Naive B cell (primary cell): ENCODE results near the gene TUBA1B. TPM values are rescaled to one million over a fixed set of nuclear protein-coding genes. Genes with fewer than 3 reads are reported as not detected.

Experiments used
- ATAC-seq, 2 donors: fragments of 150-1000 bp; cut with Tn5 transposase; 2 replicates each; pipeline ENCODE4 v1.10.0; 2021; ENCODE audit warnings: low read depth in 2 of 2, mild to moderate bottlenecking in 2 of 2, moderate library complexity in 2 of 2
- DNase-seq: peaks from one replicate; pipeline ENCODE4 v3.0.0; 2022
- H3K27ac Mint-ChIP-seq, 6 donors: one replicate each; pipeline ENCODE4 v1.8.0; 2020 to 2022; ENCODE audit warnings: mild to moderate bottlenecking in 6 of 6, mixed read lengths in 6 of 6, moderate library complexity in 5 of 6, inconsistent platforms in 2 of 6
- H3K27me3 Mint-ChIP-seq, 3 donors: one replicate each; pipeline ENCODE4 v1.8.0; 2021 to 2022; ENCODE audit warnings: mixed read lengths in 3 of 3, mild to moderate bottlenecking in 1 of 3
- H3K36me3 Mint-ChIP-seq, 2 donors: one replicate each; pipeline ENCODE4 v1.8.0; 2020 to 2022; ENCODE audit warnings: mixed read lengths in 2 of 2, inconsistent platforms in 1 of 2, mild to moderate bottlenecking in 1 of 2
- H3K4me1 Mint-ChIP-seq, 3 donors: one replicate each; pipeline ENCODE4 v1.8.0; 2020 to 2022; ENCODE audit warnings: mixed read lengths in 3 of 3, inconsistent platforms in 1 of 3, mild to moderate bottlenecking in 1 of 3, moderate library complexity in 1 of 3
- H3K4me3 Mint-ChIP-seq, 8 donors: one replicate each; pipeline ENCODE4 v1.8.0; 2020 to 2022; ENCODE audit warnings: mild to moderate bottlenecking in 8 of 8, mixed read lengths in 8 of 8, moderate library complexity in 8 of 8, inconsistent platforms in 2 of 8
- H3K9me3 Mint-ChIP-seq, 7 donors: one replicate each; pipeline ENCODE4 v1.8.0; 2020 to 2022; ENCODE audit warnings: mixed read lengths in 7 of 7, mild to moderate bottlenecking in 5 of 7, inconsistent platforms in 2 of 7, moderate library complexity in 1 of 7
- polyA plus RNA-seq, 6 donors: library from polyadenylated mRNA; unstranded; fragments of 300-500 nt; fragmentation: Illumina TruSeq; gene quantifications; one replicate each; pipeline ENCODE4 v1.2.3, GENCODE V29; 2021; ENCODE audit warnings: low read depth in 6 of 6

TUBA1B gene
- polyA plus RNA-seq, 6 donors from 2014 or later, result 355 to 614 (median 402) TPM

DNA sequence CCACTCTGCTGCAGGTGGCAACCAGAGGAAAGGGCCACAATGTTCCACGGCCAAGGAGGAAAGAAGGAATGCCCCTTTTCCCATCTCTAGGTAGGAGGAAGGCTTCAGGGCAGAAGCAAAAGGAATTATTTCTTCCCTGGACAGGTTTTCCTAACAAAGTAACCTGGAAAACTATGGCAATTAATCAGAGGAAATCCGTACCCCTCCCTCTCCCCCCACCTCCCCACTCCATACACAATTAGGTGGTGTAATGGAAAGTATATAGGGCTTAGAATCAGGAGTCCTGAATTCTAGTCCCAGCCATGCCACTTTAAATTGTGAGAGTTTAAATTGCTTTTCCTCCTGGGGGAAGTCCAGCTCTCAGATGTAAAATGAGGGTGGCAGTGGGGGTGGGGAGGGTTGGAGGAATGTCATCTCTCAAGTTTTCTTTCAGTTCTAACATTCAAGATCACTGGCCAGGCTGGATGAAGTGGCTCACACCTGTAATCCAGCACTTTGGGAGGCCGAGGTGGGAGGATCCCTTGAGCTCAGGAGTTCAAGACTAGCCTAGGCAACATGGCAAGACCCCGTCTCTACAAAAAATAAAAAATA is 38.3 kb downstream of the TUBA1B start:
- H3K27me3 Mint-ChIP-seq, result peaks cover 52 to 69% (median 64%) of the 10 kb centered on the region in 3 donors
- H3K9me3 Mint-ChIP-seq, result no peaks in the 10 kb centered on the region
- H3K27ac Mint-ChIP-seq, result peak overlapping the region in 1 of 6 donors; percentile 89
- peak overlapping the region in 3 of 8 donors; percentile 28 to 56 (median 32) for H3K4me3 Mint-ChIP-seq
- peaks cover 38 to 58% (median 52%) of the 10 kb centered on the region in 3 donors for H3K4me1 Mint-ChIP-seq
- peaks cover 0 to 16% of the 10 kb centered on the region in 2 donors for H3K36me3 Mint-ChIP-seq
- ATAC-seq (no peak), DNase-seq (no peak)

DNA sequence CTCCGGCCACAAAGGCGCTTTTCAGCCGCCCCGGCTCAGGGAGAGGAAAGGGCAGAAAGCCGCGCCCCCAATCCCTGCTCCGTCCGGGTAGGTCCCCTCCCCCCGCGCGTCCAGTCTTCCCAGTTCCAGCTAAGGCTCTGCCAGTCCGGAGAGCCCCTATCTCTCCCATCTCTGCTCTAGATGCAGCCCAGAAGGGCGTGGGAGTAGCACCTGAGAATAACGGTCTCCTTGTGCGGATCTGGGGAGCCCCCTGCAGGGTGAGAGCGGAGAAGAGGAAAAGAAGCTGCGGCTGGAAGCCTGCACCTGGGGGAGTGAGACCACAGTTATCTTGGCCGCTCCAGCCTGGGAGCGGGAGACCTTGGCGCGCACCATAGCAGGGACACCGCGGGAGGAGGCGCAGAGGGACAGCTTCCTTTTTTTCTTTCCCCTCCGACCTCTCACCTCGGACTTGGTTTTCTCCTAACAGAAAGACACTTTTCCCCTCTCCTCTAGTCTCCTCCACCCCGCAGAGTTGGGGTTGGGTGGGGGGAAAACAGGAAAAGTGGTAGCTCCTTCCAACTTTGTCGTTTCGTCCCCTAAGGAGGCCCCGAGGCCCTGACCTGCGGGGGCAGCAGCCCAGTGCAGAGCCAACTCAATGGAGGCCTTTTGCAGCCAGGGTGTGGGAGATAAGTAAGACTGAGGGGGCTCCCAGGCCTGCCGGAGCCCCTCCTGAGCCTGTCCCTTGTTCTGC is 38.9 kb downstream of the TUBA1B start:
- peak; percentile 45 to 58 for ATAC-seq
- Mint-ChIP-seq H3K9me3 (no peaks in the 10 kb centered on the region), H3K36me3 (peaks cover 0 to 16% of the 10 kb centered on the region in 2 donors)

GRCh38 chr12:49091836-49092085 is 39.4 kb downstream of the TUBA1B start:
- Mint-ChIP-seq H3K4me3 (peak overlapping the region in 6 of 8 donors; percentile 17 to 81 (median 58)), H3K36me3 (peaks cover 0 to 16% of the 10 kb centered on the region in 2 donors), H3K27ac (peak overlapping the region in 3 of 6 donors; percentile 33 to 70 (median 44)), H3K9me3 (no peaks in the 10 kb centered on the region), H3K4me1 (peaks cover 39 to 59% (median 53%) of the 10 kb centered on the region in 3 donors), H3K27me3 (peaks cover 55 to 69% (median 64%) of the 10 kb centered on the region in 3 donors)
- ATAC-seq (no peak), DNase-seq (no peak)

More for the DNA sequence above, 38.9 kb downstream of the TUBA1B start:
- Mint-ChIP-seq H3K4me3 (peak overlapping the region in 7 of 8 donors; percentile 17 to 84 (median 59)), H3K27me3 (peaks cover 52 to 69% (median 64%) of the 10 kb centered on the region in 3 donors), H3K4me1 (peaks cover 39 to 59% (median 53%) of the 10 kb centered on the region in 3 donors), H3K27ac (peak overlapping the region in 4 of 6 donors; percentile 33 to 89 (median 53))
- DNase-seq, result peak; percentile 49

DNA sequence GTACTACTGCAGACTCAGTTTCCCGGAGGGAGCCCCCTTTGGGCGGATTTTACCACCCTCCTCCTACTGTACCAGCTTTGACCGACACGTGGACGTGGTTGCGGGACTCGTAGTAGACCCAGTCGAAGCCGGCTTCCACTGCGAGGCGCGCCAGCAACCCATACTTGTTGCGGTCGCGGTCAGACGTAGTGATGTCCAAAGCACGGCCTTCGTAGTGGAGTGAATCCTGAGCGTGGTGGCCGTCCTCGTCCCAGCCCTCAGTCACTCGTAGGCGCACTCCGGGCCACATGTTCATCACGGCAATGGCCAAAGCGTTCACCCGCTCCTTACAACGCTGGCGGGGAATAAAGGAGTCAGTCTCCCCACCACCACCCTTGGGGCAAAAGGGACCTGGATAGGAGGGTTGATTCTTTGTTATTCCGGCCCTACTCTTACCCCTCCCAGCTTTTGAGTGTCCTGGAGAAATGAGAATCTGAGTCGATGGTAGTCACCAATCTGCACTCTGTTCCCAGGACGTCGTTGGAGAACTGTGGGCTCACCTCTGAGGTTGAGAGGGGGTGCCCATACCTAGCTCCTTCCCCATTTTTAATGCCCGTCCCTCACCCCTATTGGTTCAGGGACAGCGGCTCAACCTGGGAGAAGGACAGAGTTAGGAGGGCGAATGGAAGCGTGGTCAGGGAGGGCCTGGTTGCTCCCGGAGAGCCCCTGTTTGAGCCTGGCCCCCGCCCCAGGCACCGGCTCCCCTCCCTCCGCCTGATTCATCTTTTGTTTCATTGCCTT is 39.9 kb downstream of the TUBA1B start:
- Mint-ChIP-seq H3K36me3 (peaks cover 0 to 11% of the 10 kb centered on the region in 2 donors), H3K4me3 (peak overlapping the region; percentile 56 to 81 (median 68)), H3K27ac (peak overlapping the region in 4 of 6 donors; percentile 44 to 92 (median 66)), H3K4me1 (peaks cover 39 to 59% (median 53%) of the 10 kb centered on the region in 3 donors), H3K9me3 (no peaks in the 10 kb centered on the region), H3K27me3 (peaks cover 60 to 69% (median 64%) of the 10 kb centered on the region in 3 donors)
- DNase-seq (no peak), ATAC-seq (no peak)

DNA sequence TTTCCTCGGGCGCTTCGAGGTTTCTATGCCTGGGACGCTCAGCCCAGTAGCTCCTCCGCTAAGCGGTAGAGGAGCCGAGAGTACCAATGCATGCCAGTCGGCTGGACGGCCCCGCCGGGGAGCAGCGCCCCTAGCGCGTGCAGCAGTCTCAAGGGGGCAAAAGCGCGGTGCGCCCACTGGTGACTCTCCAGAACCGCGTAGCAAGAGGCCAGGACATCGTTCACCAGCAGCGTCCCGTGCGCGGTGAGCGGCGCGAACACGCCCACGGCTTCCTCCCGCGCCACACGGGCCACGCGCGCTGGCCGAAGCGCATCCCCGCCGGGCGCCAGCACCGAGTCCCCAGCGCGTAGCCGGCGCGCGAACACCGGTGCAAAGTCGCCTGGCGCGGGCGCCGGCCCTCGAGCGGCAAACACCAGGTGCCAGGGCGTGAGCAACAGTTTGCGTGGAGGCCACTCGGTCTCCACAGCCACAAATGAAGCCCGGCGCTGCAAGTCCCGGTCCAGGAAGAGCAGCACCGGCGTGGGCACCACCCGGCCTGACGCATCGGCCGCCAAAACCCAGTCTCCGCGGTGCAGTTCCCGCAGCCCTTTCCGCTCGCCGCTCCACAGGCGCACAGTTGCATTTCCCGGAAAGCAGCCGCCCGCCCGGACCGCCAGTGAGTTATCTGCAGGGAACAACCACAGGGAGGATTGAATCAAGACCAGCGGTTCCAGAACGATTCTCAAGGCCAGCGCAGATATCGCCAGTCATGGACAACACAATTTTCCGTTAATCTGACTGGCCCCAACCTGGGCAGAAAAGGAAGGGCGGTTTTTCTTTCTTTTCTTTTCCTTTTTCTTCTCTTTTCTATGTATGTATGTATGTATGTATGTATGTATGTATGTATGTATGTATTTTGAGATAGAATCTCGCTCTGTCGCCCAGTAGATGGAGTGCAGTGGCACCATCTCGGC is 41.1 kb downstream of the TUBA1B start:
- peak; percentile 35 to 49 for ATAC-seq
- Mint-ChIP-seq H3K27ac (peak overlapping the region; percentile 38 to 92 (median 69)), H3K4me3 (peak overlapping the region; percentile 56 to 84 (median 79)), H3K4me1 (peaks cover 38 to 53% (median 50%) of the 10 kb centered on the region in 3 donors), H3K36me3 (peaks cover 0 to 2% of the 10 kb centered on the region in 2 donors), H3K27me3 (peaks cover 55 to 62% (median 58%) of the 10 kb centered on the region in 3 donors), H3K9me3 (no peaks in the 10 kb centered on the region)
- DNase-seq, result peak; percentile 36

GRCh38 chr12:49088932-49089330 is 42.3 kb downstream of the TUBA1B start:
- DNase-seq (no peak), ATAC-seq (no peak)
- Mint-ChIP-seq H3K36me3 (no peaks in the 10 kb centered on the region), H3K27me3 (peaks cover 47 to 51% (median 49%) of the 10 kb centered on the region in 3 donors), H3K4me3 (peak overlapping the region; percentile 10 to 71 (median 41)), H3K4me1 (peaks cover 35 to 44% (median 43%) of the 10 kb centered on the region in 3 donors), H3K27ac (peak overlapping the region in 2 of 6 donors; percentile 47 to 90), H3K9me3 (no peaks in the 10 kb centered on the region)

DNA sequence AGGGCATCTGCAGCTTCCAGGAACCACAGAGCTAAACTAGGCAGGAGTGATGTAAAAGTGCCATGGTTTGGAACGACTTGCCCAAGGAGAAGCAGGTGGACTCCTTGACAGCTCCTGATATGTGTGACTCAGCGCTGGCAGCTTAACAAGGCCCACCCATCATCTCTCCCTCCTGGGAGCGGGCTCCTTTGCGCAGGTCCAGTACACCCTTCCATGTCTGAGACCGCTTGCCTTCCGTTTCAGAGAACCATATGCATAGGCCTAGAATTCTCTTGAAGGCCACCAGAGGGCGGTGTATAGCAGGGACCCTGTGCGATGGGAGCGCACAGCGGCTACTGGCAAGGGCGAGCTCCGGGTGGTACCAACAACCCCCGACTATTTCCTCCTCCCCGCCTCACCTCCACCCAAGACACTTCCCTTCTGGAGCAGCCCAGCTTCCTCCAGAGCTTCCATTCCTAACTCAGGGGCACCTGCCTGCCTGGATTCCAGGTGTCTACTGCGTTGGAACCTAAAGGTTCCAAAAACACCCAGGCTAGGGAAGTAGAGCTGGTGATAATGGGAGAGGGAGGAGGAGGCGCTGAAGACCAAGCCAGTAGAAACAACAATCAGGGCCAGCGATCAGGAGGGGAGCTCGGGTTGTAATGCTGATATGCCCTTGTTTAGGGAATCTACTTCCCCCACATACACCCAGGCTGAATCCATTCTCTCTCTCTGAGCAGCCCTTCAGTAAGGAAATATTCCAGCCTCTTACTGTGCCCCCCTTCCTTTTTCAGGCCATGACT is 42.9 kb downstream of the TUBA1B start:
- peak; percentile 70 for DNase-seq
- Mint-ChIP-seq H3K4me1 (peaks cover 35 to 38% (median 37%) of the 10 kb centered on the region in 3 donors), H3K36me3 (no peaks in the 10 kb centered on the region), H3K27ac (peak overlapping the region in 3 of 6 donors; percentile 47 to 90 (median 90)), H3K9me3 (no peaks in the 10 kb centered on the region), H3K27me3 (peaks cover 41 to 46% (median 43%) of the 10 kb centered on the region in 3 donors), H3K4me3 (peak overlapping the region; percentile 28 to 73 (median 62))
- peak; percentile 82 to 83 for ATAC-seq

DNA sequence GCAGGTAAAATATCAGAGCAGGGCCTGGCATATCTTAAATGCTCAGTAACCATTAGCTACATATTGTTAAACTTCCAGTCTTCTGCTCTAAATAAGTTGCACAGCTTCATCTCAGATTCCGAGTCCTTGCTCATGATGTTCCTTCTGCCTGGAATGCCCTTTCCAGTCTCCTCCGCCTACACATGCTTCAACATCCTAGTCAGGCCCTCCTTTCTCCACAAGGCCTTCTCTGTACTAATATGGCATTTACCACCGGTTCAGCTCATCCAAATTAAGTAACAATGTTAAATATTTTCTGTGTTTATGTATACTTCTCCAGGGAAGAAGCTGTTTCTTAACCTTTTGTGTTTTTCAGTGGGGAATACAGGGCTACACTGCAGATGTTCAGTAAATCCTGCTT is 45.1 kb downstream of the TUBA1B start:
- no peak for DNase-seq
- H3K27me3 Mint-ChIP-seq, result peaks cover 32 to 35% (median 35%) of the 10 kb centered on the region in 3 donors
- no peaks in the 10 kb centered on the region for H3K36me3 Mint-ChIP-seq

DNA sequence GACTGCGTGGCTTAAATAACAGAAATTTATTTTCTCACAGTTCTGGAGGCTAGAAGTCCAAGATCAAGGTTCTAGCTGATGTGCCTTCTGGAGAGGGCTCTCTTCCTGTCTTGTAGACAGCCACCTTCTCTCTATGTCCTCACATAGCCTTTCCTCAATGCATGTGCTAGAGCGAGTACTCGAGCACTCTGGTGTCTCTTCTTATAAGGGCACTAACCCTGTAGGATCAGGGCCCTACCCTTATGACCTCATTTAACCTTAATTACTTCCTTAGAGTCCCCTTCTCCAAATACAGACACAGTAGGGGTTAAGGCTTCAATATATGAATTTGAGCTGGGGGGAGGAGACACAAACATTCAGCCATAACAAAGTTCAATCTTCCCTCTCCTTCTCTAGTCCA is 46.8 kb downstream of the TUBA1B start:
- Mint-ChIP-seq H3K27me3 (peaks cover 17 to 26% (median 21%) of the 10 kb centered on the region in 3 donors), H3K9me3 (no peaks in the 10 kb centered on the region), H3K4me3 (no peak overlapping the region), H3K36me3 (no peaks in the 10 kb centered on the region), H3K4me1 (peaks cover 10 to 11% (median 10%) of the 10 kb centered on the region in 3 donors), H3K27ac (no peak overlapping the region)
- no peak for ATAC-seq
- DNase-seq, result no peak

More for the DNA sequence above, 45.1 kb downstream of the TUBA1B start:
- Mint-ChIP-seq H3K9me3 (no peaks in the 10 kb centered on the region), H3K4me1 (peaks cover 21 to 24% (median 23%) of the 10 kb centered on the region in 3 donors), H3K4me3 (no peak overlapping the region), H3K27ac (no peak overlapping the region)
- no peak for ATAC-seq

GRCh38 chr12:49079793-49080192 is 51.4 kb downstream of the TUBA1B start:
- H3K36me3 Mint-ChIP-seq, result no peaks in the 10 kb centered on the region
- no peak for DNase-seq
- H3K4me1 Mint-ChIP-seq, result no peaks in the 10 kb centered on the region
- ATAC-seq, result no peak
- peaks cover 7 to 9% (median 8%) of the 10 kb centered on the region in 3 donors for H3K27me3 Mint-ChIP-seq
- H3K9me3 Mint-ChIP-seq, result no peaks in the 10 kb centered on the region
- no peak overlapping the region for H3K27ac Mint-ChIP-seq
- no peak overlapping the region for H3K4me3 Mint-ChIP-seq
